ENCODE results near the gene FBXO31. TPM values are rescaled to one million over a fixed set of nuclear protein-coding genes. Genes with fewer than 3 reads are reported as not detected.

Gene FBXO31
- total RNA-seq, 1 experiment from 2014 or later = 40.4 TPM

- Mint-ChIP-seq H3K27me3 (ENCODE audit: unreplicated experiment) (no peaks in the 10 kb centered on the region), H3K27ac (ENCODE audit: unreplicated experiment) (no peak overlapping the region), H3K36me3 (ENCODE audit: insufficient read depth, unreplicated experiment) (peaks cover 87% of the 10 kb centered on the region), H3K4me1 (ENCODE audit: low read depth, unreplicated experiment) (peaks cover 18% of the 10 kb centered on the region), H3K4me3 (ENCODE audit: low read depth, unreplicated experiment) (no peak overlapping the region), H3K9me3 (ENCODE audit: low read depth, unreplicated experiment) (no peaks in the 10 kb centered on the region)
- DNase-seq = no peak
- CTCF ChIA-PET = no interaction called here
- no peak for TF ChIP-seq CTCF (IDR thresholded peaks at IDR 0.05; ENCODE audit: unreplicated experiment)
- intact Hi-C loops (cut with micrococcal nuclease; ENCODE audit: unreplicated experiment) = loop anchor here (10.0 kb wide), 1 partner anchor 164 kb away; no protein-coding TSS in a partner anchor
- no TSS peak for BruUV-seq (replicated peaks)
Measured at GRCh38 chr16:87410530-87410929, 27.0 kb upstream of the FBXO31 start.

- CTCF ChIA-PET = no interaction called here
Measured at GRCh38 chr16:87409781-87410180, 26.2 kb upstream of the FBXO31 start.

GRCh38 chr16:87409153-87409552 is 25.6 kb upstream of the FBXO31 start:
- no peak overlapping the region for H3K27ac Mint-ChIP-seq (ENCODE audit: unreplicated experiment)
- no peaks in the 10 kb centered on the region for H3K9me3 Mint-ChIP-seq (ENCODE audit: low read depth, unreplicated experiment)
- H3K36me3 Mint-ChIP-seq (ENCODE audit: insufficient read depth, unreplicated experiment) = peaks cover 88% of the 10 kb centered on the region
- intact Hi-C loops (cut with micrococcal nuclease; ENCODE audit: unreplicated experiment) = loop anchor here (5.0 kb wide), 1 partner anchor 48 kb away; no protein-coding TSS in a partner anchor
- H3K4me3 Mint-ChIP-seq (ENCODE audit: low read depth, unreplicated experiment) = no peak overlapping the region
- TF ChIP-seq CTCF (IDR thresholded peaks at IDR 0.05; ENCODE audit: unreplicated experiment) = no peak
- CTCF ChIA-PET = no interaction called here
- DNase-seq = no peak
- no TSS peak for BruUV-seq (replicated peaks)
- no peaks in the 10 kb centered on the region for H3K27me3 Mint-ChIP-seq (ENCODE audit: unreplicated experiment)
- H3K4me1 Mint-ChIP-seq (ENCODE audit: low read depth, unreplicated experiment) = peaks cover 18% of the 10 kb centered on the region

More at GRCh38 chr16:87409781-87410180, 26.2 kb upstream of the FBXO31 start:
- Mint-ChIP-seq H3K4me1 (ENCODE audit: low read depth, unreplicated experiment) (peaks cover 18% of the 10 kb centered on the region), H3K36me3 (ENCODE audit: insufficient read depth, unreplicated experiment) (peaks cover 89% of the 10 kb centered on the region), H3K27ac (ENCODE audit: unreplicated experiment) (no peak overlapping the region), H3K4me3 (ENCODE audit: low read depth, unreplicated experiment) (no peak overlapping the region), H3K27me3 (ENCODE audit: unreplicated experiment) (no peaks in the 10 kb centered on the region), H3K9me3 (ENCODE audit: low read depth, unreplicated experiment) (no peaks in the 10 kb centered on the region)
- no TSS peak for BruUV-seq (replicated peaks)
- no peak for DNase-seq
- intact Hi-C loops (cut with micrococcal nuclease; ENCODE audit: unreplicated experiment) = loop anchor here (5.0 to 10.0 kb wide), 2 partner anchors 48 to 165 kb away; no protein-coding TSS in a partner anchor
- no peak for TF ChIP-seq CTCF (IDR thresholded peaks at IDR 0.05; ENCODE audit: unreplicated experiment)

GRCh38 chr16:87407511-87408112 is 24.0 kb upstream of the FBXO31 start:
- H3K4me1 Mint-ChIP-seq (ENCODE audit: low read depth, unreplicated experiment) = peaks cover 18% of the 10 kb centered on the region
- H3K9me3 Mint-ChIP-seq (ENCODE audit: low read depth, unreplicated experiment) = no peaks in the 10 kb centered on the region
- H3K27ac Mint-ChIP-seq (ENCODE audit: unreplicated experiment) = peak overlapping the region; percentile 73
- H3K36me3 Mint-ChIP-seq (ENCODE audit: insufficient read depth, unreplicated experiment) = peaks cover 91% of the 10 kb centered on the region
- TF ChIP-seq CTCF (IDR thresholded peaks at IDR 0.05; ENCODE audit: unreplicated experiment) = no peak
- CTCF ChIA-PET = interaction anchor here (0.9 to 1.9 kb wide), 6 partner anchors 9 to 228 kb away, joined by 3 to 7 read pairs (median 4); partner anchors contain the start of gene FBXO31
- no peaks in the 10 kb centered on the region for H3K27me3 Mint-ChIP-seq (ENCODE audit: unreplicated experiment)
- intact Hi-C loops (cut with micrococcal nuclease; ENCODE audit: unreplicated experiment) = loop anchor here (5.0 kb wide), 1 partner anchor 50 kb away; no protein-coding TSS in a partner anchor
- peak overlapping the region; percentile 47 for H3K4me3 Mint-ChIP-seq (ENCODE audit: low read depth, unreplicated experiment)
- peak; percentile 83 for DNase-seq
- BruUV-seq (replicated peaks) = no TSS peak
